Ascending aorta (tissue), 2 donors: ENCODE results near the gene AEN. TPM values are rescaled to one million over a fixed set of nuclear protein-coding genes. Genes with fewer than 3 reads are reported as not detected.

Experiments used
- DNase-seq, 2 donors: peaks; one replicate each; pipeline ENCODE4 v3.0.0-alpha.2; 2019; ENCODE audit warnings: low spot score in 2 of 2
- H3K27ac ChIP-seq, 2 donors: fragments of 200-600 bp; sonication (generic); one replicate each; pipeline ENCODE4 v1.5.1; 2016 to 2017; ENCODE audit warnings: mild to moderate bottlenecking in 1 of 2
- H3K27me3 ChIP-seq: fragments of 200-600 bp; sonication (generic); one replicate; pipeline ENCODE4 v1.5.1; 2017
- H3K36me3 ChIP-seq, 2 donors: fragments of 200-600 bp; sonication (generic); one replicate each; pipeline ENCODE4 v1.5.1; 2016
- H3K4me1 ChIP-seq, 2 donors: fragments of 200-600 bp; sonication (generic); one replicate each; pipeline ENCODE4 v1.5.1; 2016 to 2017; ENCODE audit warnings: mild to moderate bottlenecking in 1 of 2
- H3K4me3 ChIP-seq, 2 donors: fragments of 200-600 bp; sonication (generic); one replicate each; pipeline ENCODE4 v1.5.1; 2016 to 2017; ENCODE audit warnings: mild to moderate bottlenecking in 1 of 2
- H3K9me3 ChIP-seq, 2 donors: fragments of 200-600 bp; sonication (generic); one replicate each; pipeline ENCODE4 v1.5.1; 2016
- intact Hi-C: fragments of 100-400 bp; cut with DNase I; formaldehyde crosslinking; loops from one replicate; pipeline ENCODE4 v1.15.1; 2023
- total RNA-seq: library from RNA; depleted of rRNA; stranded (reverse); fragments of >200 nt; gene quantifications from one replicate; pipeline ENCODE4 v1.1.0, GENCODE V29; 2016
- TF ChIP-seq, protein P1 (sequence below), 3 experiments: fragments of 200-600 bp in 2 of 3; fragments of 450-650 bp in 1 of 3; sonication (generic) in 2 of 3; IDR thresholded peaks; one replicate each; pipeline ENCODE4 v1.5.1; 2016 to 2019; ENCODE audit warnings: antibody characterized with exemption in 3 of 3, mild to moderate bottlenecking in 1 of 3, moderate library complexity in 1 of 3

Gene AEN
- total RNA-seq, 1 donor from 2014 or later, result 13.5 TPM

DNA sequence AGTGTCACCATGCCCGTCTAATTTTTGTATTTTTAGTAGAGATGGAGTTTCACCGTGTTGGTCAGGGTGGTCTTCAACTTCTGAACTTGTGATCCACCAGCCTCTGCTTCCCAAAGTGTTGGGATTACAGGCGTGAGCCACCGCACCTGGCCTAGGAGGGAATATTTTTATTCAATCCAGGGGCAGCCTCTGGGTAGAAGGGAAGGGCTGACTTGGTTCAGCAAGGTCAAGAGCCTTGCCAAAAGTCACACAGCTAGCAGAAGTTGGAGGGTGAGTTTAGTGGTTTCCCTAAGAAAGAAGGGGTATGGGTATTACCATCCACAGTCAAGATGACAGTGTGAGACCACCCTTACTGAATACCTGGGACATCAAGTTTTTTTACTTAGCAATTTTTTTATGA, 4.9 kb upstream of the AEN start:
- no peak for DNase-seq
- Histone ChIP-seq H3K27me3 (no peaks in the 10 kb centered on the region), H3K4me3 (no peak overlapping the region), H3K27ac (no peak overlapping the region), H3K4me1 (peaks cover 0 to 3% of the 10 kb centered on the region in 2 donors), H3K9me3 (no peaks in the 10 kb centered on the region), H3K36me3 (no peaks in the 10 kb centered on the region)
- intact Hi-C loops, result no loop called here
- TF ChIP-seq, protein P1, sequence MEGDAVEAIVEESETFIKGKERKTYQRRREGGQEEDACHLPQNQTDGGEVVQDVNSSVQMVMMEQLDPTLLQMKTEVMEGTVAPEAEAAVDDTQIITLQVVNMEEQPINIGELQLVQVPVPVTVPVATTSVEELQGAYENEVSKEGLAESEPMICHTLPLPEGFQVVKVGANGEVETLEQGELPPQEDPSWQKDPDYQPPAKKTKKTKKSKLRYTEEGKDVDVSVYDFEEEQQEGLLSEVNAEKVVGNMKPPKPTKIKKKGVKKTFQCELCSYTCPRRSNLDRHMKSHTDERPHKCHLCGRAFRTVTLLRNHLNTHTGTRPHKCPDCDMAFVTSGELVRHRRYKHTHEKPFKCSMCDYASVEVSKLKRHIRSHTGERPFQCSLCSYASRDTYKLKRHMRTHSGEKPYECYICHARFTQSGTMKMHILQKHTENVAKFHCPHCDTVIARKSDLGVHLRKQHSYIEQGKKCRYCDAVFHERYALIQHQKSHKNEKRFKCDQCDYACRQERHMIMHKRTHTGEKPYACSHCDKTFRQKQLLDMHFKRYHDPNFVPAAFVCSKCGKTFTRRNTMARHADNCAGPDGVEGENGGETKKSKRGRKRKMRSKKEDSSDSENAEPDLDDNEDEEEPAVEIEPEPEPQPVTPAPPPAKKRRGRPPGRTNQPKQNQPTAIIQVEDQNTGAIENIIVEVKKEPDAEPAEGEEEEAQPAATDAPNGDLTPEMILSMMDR (IDR thresholded peaks at IDR 0.05), result no peak

DNA sequence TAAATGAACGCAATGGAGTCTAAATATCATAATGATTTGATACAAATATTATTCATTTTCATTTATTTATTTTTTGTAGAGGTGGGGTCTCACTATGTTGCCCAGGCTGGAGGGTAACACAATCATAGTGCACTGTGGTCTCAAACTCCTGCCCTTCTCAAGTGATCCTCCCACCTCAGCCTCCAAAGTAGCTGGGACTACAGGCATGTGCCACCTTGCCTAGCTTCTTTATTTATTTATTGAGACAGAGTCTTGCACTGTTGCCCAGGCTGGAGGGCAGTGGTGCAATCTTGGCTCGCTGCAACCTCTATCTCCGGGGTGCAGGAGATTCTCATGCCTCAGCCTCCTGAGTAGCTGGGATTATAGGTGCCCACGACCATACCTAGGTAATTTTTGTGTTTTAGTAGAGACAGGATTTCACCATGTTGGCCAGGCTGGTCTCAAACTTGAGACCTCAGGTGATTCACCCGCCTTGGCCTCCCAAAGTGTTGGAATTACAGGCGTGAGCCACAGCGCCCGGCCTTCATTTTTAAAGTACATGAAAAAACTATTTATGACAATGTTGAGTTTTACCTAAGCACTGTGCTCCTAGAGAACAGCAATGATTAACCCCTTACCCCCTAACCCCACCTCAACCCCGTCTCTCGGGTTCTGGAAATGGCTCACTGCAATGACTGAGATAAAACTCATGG, 4.0 kb upstream of the AEN start:
- Histone ChIP-seq H3K36me3 (no peaks in the 10 kb centered on the region), H3K27ac (no peak overlapping the region), H3K4me1 (peaks cover 0 to 6% of the 10 kb centered on the region in 2 donors), H3K9me3 (no peaks in the 10 kb centered on the region), H3K4me3 (no peak overlapping the region), H3K27me3 (no peaks in the 10 kb centered on the region)
- no peak for DNase-seq
- TF ChIP-seq, protein P1 (IDR thresholded peaks at IDR 0.05), result no peak
- intact Hi-C loops, result no loop called here

DNA sequence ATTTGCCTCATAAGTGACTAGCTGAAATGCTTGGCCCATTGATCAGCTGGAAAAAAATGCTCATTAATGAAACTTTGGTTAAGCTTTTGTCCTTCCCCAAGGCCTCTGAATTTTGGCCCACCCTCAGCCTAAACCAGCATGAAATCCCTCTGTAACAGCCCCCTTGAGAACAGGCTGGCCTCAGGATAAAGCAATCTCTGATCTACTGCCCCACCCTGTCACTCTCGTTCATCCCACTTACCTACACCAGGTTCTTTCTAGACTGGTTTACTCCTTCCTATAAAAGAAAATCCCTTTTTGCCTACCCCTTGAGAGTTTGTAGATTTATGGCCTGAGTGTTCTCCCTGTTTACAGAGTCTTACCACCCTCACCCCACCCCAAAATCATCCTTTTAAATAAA, 3.4 kb upstream of the AEN start:
- H3K27ac ChIP-seq, result no peak overlapping the region
- TF ChIP-seq, protein P1 (IDR thresholded peaks at IDR 0.05), result no peak
- no peaks in the 10 kb centered on the region for H3K27me3 ChIP-seq
- H3K4me3 ChIP-seq, result no peak overlapping the region
- DNase-seq, result no peak
- H3K9me3 ChIP-seq, result no peaks in the 10 kb centered on the region
- peaks cover under 1 to 12% of the 10 kb centered on the region in 2 donors for H3K4me1 ChIP-seq
- intact Hi-C loops, result no loop called here
- H3K36me3 ChIP-seq, result no peaks in the 10 kb centered on the region

DNA sequence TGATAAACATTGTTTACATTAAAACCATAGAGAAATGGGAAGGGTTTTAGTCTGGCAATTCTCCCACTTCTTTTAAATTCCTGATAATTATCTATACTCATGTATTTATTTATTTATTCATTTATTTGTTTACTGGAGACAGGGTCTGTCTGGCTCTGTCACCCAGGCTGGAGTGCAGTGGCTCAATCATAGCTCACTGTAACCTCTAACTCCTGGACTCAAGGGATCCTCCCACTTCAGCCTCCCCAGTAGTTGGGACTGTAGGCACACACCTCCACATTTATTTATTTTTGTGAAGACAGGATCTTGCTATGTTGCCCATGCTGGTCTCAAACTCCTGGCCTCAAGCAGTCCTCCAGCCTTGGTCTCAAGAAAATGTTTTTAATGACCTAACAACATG, 2.5 kb upstream of the AEN start:
- Histone ChIP-seq H3K27ac (no peak overlapping the region), H3K36me3 (no peaks in the 10 kb centered on the region), H3K27me3 (no peaks in the 10 kb centered on the region), H3K9me3 (no peaks in the 10 kb centered on the region), H3K4me3 (no peak overlapping the region), H3K4me1 (peaks cover 2 to 15% of the 10 kb centered on the region in 2 donors)
- no peak for DNase-seq
- intact Hi-C loops, result no loop called here
- TF ChIP-seq, protein P1 (IDR thresholded peaks at IDR 0.05), result no peak

DNA sequence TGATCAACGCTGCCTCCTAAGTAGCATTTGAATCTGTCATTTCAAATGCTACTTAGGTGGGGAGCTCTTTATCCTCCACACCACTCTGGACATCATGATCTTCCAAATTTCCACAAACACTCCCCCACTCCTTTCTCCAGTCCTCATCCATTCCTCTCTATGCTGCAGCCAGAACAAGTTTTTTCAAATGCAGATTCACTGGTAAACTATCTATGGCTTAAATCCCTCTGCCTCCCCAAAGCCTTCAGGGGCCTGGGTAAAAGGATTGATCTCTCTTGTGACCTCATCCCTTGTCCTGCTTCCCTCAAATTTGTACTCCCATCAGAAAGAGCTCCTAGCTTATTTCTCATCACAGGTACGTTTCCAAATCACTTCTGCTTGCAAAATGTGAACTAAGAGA, 1.3 kb upstream of the AEN start:
- H3K4me3 ChIP-seq, result no peak overlapping the region
- H3K27me3 ChIP-seq, result no peaks in the 10 kb centered on the region
- H3K27ac ChIP-seq, result no peak overlapping the region
- DNase-seq, result no peak
- TF ChIP-seq, protein P1 (IDR thresholded peaks at IDR 0.05), result no peak
- H3K9me3 ChIP-seq, result no peaks in the 10 kb centered on the region
- intact Hi-C loops, result loop anchor here (2.0 to 10.0 kb wide), 2 partner anchors 153 to 575 kb away; partner anchors contain the start of genes MRPL46 and MRPS11
- H3K4me1 ChIP-seq, result peaks cover 5 to 21% of the 10 kb centered on the region in 2 donors
- no peaks in the 10 kb centered on the region for H3K36me3 ChIP-seq
